NB4 (cell line): ENCODE data around the gene FBXW5.

Experiments used
- POLR2A ChIP-seq: IDR thresholded peaks from 2 replicates; pipeline ENCODE4 v1.6.1; 2011; ENCODE audit warnings: mild to moderate bottlenecking; ENCODE audit not compliant: insufficient read length; ENCODE audit errors: extremely low read depth
- TF ChIP-seq, protein P1 (sequence below): IDR thresholded peaks from one replicate; pipeline ENCODE4 v1.5.1; 2012; ENCODE audit warnings: low read depth, low read length
- TF ChIP-seq, protein P2 (sequence below): IDR thresholded peaks from 2 replicates; pipeline ENCODE4 v1.6.1; 2011; ENCODE audit warnings: low read depth, low read length

DNA sequence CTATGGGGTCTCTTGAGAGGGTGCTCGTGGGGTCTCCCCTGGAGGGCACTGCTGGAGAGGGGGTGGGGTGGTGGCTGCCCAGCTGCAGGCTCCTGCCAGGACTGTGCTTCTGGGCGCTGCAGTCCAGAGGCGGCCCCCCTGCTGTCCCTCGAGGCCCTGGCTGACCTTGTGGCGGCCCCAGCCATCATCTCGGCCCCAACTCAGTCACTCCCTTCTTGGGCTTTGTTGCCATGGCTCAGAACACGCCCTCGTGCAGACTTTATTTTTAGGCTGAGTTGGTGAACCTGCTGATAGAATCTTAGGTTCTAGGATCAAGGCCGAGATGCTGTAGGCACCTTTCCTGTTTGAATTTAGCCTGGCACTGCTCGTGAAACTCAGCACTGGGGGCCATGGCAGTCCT lies 22.8 kb downstream of the FBXW5 start:
- TF ChIP-seq POLR2A = no peak
- TF ChIP-seq, protein P1, sequence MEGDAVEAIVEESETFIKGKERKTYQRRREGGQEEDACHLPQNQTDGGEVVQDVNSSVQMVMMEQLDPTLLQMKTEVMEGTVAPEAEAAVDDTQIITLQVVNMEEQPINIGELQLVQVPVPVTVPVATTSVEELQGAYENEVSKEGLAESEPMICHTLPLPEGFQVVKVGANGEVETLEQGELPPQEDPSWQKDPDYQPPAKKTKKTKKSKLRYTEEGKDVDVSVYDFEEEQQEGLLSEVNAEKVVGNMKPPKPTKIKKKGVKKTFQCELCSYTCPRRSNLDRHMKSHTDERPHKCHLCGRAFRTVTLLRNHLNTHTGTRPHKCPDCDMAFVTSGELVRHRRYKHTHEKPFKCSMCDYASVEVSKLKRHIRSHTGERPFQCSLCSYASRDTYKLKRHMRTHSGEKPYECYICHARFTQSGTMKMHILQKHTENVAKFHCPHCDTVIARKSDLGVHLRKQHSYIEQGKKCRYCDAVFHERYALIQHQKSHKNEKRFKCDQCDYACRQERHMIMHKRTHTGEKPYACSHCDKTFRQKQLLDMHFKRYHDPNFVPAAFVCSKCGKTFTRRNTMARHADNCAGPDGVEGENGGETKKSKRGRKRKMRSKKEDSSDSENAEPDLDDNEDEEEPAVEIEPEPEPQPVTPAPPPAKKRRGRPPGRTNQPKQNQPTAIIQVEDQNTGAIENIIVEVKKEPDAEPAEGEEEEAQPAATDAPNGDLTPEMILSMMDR = no peak
- TF ChIP-seq, protein P2, sequence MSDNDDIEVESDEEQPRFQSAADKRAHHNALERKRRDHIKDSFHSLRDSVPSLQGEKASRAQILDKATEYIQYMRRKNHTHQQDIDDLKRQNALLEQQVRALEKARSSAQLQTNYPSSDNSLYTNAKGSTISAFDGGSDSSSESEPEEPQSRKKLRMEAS = no peak
